ENCODE measurements around the gene MROH7.

The MROH7 gene

DNA sequence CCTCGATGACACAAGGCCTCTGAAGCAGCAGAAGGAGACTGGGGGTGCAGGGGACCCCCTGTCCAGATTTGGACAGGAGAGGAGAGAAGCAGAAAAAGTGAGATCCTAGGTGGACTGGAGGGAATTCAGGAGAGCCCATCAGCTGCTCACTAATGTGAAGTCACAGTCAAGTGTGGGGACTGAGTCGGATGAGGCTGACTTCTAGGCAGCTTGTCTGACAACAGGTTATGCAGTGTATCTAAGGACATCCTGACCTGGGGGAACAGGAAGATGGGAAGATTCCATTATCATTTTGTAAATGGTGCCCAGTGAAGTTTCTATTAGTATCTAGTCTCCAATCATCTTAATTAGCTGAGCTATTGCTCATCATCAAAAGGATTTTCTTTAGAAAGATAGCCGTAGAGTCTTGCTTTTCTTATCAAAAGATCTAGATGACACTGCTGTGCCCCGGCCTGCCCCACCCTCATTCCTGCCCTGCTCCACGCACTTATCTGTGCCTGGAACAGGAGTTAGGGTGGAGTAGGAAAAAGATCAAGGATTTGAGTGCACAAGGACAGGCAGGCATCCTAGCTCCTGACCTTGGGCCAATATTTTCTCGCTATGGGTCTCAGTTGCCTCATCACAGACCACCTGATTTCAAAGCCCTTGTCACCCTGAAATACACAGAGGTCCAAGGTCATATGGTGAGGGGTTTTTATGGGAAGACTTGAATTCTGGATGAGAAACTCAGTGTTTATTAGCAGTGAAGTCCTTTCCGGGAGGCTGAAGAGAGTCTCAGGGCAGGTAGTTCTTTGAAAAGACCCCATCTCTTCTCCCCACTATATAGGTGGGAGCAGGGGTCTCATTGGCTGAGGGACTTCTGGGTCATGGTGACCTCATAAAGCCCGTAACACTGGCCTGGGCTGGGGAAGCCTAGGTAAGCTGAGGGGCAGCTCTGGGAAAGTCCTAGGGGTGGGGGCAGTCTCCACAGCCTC, at the start of gene MROH7:
Gene MROH7 (plus strand): TSS at position 924 of the 974 bp plus-strand sequence. CDS start 11,141 bp downstream, outside the sequence.
- no peak for DNase-seq

DNA sequence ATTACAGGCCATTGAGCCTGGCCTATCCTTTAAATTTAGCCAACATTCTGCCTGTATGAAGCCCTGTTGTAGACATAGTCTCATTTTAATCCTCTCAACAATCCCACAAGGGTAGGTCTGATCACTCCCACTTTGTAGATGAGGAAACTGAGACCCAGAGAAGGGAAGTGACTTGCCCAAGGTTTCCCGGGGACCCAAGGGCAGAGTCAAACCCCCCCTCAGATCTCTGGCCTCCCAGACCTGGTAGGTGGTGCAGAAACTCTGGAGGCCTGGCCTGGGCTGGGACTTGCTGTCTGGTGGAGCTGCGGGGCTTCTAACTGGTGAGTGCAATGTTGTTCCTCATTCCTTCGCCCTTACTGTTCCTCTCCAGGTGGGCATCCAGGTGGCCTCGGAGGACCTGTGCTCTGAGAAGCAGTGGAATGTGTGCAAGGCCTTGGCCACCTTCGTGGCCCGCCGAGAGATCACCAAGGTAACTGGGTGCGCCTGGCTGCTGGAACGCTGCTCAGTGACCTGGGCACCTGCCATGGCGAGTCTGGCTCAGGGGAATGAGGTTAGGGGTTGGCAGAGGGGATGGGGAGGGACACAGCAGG, 47.9 kb upstream of the MROH7 start:
- DNase-seq = no peak

DNA sequence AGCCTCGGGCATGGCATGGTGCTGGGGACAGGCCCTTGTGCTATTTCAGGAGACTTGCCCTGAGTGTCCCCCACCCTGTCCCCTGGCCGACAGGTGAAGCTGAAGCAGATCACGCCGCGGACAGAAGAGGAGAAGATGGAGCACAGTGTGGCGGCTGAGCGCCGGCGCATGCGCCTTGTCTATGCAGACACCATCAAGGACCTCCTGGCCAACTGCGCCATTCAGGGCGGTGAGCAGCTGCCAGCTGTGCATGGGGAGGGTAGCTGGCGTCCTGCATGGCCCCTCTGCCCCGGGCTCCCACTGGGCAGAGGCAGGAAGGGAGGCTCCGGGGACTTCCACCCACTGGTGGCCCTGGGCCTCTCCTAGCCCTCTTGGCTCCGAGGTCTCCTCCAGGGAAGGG, 47.1 kb upstream of the MROH7 start:
- no peak for DNase-seq

DNA sequence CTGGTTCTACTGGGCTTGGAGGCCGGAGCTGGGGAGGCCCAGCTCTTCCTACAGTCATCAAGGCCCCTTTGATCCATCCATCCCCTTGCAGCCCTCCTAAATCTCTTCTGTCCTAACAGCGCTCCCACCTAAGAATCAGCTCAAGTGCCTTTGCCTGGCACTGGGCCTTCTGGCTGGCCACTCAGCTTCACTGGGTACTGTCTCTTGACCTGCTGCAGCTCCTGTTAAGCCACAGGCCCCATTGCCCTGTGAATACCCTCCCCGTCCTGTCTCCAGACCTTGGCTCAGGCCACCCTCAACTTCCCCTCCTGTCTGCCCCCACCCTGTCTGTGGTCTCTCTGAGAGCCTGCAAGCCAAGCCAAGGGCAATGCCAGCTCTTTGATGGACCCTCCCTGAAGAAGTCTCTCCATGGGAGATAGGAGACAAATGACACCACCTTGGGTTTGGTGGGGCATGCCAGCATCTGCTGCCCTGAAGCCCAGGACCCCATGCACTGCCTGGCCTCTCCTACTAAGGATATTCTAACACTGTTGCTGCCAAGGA, 45.6 kb upstream of the MROH7 start:
- DNase-seq = no peak

DNA sequence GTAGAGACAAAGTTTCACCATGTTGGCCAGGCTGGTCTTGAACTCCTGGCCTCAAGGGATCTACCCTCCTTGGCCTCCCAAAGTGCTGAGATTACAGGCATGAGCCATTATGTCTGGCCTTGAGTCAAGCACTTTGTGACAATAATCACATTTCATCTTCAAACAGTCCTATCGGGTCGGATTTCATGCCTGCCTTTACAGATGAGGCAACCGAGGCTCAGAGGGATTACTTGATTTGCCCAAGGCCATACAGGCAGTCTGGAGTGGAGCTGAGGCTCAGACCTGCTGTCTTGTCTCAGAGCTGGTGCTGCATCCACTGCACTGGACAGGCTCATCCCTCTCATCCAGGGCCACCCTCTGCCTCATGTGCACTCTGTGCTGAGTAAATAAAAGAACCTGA, 44.8 kb upstream of the MROH7 start:
- DNase-seq = no peak

DNA sequence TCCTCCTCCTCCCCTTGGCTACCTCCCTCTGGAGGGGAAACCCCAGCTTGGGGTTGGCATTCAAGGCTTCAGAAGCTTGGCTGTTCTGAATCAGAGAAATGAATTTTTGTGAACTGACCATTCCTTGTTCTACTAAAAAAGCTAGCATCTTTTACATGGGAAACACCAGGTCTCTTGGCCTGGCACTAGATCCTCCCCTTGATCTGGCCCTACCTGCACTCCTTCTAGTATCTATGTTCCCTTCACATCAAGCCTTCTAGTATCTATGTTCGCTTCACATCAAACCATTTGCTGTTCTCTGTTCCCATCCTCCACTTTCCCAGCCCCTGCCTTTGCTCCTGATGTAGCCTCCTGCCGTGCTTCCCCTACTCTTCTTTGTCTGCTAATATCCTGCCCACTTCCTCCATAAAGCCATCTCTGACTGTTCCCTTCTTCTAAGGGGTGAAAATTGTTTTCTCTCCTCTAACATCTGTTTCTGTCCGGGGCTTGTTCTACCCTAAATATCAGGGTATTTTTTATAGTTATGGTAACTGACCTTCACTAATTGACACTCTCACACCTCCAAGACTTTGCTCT, 44.0 kb upstream of the MROH7 start:
- DNase-seq = no peak

DNA sequence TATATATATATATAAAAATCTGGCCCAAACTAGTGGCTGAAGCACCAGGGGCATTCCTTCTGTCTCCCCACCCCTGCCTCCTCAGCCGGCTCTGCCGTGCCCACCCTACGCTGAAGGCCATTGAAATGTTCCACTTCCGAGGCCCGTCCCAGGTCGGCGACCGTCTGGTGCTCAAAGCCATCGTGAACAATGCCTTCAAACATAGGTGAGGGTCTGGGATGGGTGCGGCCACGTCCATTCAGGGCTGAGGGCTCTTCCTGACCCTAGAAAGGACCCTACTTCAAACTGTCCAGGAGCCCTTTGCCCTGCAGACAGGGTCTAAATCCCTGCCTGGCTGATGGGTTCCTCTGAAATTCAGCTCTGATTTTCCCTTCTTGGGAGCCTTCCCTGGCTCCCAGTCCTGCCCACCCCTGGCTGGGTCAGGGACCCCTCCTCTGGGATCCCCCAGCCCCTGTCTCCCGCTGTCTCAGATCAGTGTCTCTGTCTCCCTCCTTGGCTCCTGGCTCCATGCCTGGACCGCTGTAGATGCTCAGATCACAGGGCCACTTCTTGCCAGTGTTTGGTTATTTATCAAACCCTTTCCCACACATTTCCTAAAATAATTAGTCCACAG, 42.3 kb upstream of the MROH7 start:
- DNase-seq = no peak

DNA sequence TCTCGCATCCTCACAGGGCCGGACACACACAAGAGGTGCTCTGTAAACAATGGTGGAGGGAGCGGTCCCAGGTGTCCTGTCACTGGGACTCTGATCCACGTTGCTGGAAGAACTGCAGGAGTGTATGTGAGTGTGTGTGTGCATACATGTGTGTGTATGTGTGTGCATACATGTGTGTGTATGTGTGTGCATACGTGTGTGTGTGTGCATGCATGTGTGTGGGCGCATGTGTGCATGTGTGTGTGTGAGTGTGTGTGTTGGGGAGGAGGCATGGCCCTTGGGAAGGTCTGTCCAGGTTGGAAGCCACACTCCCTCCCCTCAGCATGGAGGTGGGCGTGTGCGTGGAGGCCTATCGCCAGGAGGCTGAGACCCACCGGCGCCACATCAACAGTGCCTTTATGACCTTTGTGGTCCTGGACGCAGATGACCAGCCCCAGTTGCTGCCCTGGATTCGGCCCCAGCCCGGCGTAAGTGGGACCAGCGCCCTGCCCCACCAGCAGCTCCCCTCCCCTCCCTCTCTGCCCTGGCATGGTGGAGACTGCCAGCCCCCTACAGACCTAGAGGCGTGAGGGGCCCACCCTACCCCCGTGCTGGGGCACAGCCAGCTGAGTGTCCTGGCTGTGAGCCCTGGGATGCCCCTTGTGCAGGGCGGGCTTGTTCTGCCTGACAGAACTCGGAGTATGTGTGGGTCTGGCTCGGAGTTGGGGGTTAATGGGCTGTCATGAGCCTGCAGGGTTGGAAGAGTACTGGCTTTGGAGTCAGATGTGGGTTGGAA, 40.5 kb upstream of the MROH7 start:
- DNase-seq = no peak

DNA sequence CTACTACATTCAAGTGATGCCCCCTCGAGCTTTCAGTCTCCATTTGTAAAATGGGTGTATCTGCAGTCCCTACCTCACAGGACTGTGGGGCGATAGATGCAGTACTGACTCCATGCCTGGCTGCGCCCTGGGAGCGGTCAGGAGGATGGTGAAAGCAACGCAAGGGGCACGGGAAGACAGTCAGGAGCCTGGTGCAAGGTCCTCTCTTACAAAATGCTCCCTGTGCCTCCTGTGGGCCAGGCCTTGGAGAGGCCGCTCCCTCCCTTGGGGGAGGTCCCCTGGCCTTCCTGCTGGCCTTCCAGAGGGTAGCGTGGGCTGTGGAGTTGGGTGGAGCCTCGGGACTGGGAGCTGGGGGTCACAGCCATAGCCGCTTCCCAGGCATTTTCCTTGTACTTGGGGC, 39.9 kb upstream of the MROH7 start:
- no peak for DNase-seq

DNA sequence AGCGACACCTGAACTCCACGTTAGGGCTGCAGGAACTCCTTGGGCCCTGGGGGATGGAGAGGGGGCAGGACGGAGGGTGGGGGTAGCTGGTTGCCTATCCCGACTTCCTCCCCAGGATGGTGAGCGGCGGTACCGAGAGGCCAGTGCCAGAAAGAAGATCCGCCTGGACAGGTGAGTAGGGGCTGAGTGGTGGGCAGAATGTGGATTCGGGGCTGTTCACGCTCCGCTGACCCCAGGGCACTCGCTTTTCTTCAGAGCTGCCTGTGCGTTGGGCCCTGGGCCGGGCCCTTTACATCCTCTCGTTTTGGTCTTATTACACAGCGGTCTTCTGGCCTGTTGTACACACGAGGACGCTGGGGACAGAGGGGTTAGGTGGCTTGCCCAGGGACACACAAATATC, 39.0 kb upstream of the MROH7 start:
- DNase-seq = no peak

DNA sequence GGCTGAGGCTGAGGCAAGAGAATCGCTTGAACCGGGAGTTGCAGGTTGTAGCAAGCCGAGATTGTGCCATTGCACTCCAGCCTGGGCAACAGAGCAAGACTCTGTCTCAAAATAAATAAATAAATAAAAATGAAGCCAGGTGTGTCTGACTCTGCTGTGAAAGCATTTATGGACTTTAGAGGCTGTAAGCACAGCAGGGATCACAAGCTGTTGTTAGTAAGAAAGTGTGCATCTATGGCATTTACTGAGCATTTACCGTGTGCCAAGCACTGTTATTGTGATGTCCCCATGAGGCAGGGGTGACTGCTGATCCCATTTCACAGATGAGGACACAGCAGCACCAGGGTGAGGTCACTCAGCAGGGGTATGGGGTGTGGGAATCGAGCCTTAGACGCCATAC, 38.3 kb upstream of the MROH7 start:
- DNase-seq = no peak

DNA sequence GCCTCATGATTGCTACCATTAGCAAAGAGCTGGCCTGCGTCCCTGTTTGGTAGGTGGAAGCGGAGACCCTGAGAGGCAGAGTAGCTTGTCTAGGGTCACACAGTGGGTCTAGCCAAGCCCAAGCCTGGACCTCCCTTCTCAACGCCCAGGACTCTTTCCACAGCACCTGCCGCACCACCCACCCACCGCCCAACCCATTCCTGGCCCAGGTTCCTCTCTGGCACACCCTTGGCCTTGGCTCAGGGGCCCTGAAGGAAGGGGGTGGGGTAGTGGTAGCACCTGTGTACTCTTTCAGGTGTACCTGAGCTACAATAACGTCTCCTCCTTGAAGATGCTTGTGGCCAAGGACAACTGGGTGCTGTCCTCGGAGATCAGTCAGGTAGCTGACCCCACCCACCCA, 37.5 kb upstream of the MROH7 start:
- no peak for DNase-seq

DNA sequence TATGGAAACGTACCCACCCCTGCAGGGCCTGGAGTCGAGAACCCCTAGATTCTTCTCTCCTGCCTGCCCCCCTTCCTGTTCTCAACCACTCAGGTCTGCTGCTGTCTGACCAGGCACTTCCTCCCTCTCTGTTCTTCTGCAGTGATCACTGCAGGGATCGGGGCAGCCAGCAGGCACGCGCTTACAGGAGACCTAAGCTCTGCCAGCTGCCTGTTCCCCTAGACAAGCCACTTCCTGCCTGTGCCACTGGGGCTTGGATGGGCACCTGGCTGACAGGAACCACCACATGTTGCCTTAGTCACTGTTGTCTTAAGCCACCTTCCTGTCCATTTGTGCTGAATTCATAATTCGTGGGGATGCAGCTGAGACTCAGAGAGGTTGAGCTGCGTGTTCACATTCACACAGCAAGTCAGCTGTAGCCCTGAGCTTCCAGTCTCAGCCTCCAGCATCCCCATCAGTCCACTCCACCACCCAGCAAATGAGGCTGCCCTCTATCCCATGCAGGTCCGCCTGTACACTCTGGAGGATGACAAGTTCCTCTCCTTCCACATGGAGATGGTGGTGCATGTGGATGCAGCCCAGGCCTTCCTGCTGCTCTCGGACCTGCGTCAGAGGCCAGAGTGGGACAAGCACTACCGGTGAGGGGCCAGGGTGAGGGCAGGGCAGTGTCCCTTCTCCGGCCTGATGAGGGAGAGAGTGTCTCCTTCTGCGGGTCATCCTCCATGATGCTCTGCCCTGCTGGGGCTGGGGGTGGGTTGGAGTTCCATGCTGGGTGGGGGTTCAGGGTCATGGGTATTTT, 36.8 kb upstream of the MROH7 start:
- DNase-seq = peak; percentile 44

DNA sequence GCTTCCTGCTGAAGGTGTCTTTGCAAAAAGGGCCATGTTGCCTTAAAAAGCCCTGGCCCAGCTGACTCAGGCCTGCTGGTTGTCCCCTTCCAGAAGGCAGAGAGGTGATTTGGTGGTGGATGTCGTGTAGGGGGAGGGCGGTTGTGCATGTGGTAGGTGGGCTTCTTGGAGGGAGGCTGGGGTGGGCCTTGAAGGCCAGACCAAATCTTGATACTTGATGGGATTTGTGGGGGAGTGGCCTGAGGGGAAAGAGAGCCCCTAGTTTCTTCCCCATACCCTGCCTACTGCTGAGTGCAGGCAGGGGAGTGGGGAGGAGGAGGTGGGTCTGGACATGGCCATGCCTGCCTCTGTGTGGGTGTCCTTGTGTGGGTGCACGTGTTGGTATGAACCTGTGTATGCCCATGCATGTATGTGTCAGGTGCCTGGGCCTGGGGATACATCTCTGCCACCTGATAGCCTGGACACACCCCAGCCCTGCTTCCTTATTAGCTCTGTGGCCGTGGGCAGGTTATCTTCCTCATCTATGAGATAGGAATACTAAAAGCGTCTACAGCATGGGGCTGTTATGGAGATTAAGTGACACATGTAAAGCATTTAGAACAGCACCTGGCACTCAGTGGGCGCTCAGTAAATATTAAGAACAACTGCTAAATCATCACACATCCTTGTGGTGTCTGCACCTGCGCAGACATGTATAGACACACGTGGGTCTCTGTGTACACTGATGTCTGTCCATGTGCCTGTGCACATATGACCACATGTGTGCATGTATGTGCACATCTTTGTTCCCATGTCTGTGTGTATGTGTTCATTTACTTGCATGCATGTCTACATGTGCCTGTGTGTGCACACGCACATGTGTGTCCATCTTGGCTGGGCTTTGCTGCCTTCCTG, 35.2 kb upstream of the MROH7 start:
- DNase-seq = no peak

DNA sequence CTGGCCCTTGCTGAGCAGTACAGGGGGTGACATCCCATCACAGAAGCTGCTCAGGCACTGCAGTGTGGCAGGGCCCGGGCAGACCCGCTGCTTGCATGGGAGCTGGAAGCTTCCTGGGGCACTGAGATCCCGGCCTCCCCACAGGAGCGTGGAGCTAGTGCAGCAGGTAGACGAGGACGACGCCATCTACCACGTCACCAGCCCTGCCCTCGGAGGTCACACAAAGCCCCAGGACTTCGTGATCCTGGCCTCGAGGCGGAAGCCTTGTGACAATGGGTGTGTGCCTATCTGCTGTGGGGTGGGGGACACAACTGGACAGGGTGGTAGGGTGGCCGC, 34.6 kb upstream of the MROH7 start:
- no peak for DNase-seq

DNA sequence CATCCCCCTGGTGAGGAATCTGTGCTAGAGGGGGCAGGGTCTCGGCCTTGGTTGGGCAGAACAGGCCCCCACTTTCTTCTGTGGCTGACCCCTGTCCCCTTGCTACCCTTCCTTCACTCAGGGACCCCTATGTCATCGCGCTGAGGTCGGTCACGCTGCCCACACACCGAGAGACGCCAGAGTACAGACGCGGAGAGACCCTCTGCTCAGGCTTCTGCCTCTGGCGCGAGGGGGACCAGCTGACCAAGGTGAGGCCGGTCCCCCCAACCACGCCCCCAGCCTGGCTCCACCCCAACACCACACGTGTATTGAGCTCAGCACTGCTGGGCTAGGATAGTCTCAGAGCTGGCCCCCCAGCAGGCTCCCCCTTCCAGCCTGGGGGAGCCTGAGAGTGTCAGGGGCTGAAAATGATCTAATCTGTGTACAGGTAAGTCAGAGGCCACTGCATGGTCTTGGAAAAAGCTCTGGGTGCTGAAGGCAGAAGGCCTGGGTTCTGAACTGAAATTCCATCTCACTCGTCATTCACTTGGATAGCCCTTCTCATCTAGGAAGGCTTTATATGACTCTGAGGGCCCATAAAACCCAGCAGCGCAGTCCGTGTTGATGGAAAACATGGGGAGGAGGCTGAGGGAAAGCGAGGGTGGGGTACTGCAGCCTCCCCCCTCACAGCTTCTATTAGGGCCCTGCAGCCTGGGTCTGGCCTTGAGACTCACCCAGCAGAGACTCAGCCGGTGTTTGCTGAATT, 33.6 kb upstream of the MROH7 start:
- DNase-seq = no peak

DNA sequence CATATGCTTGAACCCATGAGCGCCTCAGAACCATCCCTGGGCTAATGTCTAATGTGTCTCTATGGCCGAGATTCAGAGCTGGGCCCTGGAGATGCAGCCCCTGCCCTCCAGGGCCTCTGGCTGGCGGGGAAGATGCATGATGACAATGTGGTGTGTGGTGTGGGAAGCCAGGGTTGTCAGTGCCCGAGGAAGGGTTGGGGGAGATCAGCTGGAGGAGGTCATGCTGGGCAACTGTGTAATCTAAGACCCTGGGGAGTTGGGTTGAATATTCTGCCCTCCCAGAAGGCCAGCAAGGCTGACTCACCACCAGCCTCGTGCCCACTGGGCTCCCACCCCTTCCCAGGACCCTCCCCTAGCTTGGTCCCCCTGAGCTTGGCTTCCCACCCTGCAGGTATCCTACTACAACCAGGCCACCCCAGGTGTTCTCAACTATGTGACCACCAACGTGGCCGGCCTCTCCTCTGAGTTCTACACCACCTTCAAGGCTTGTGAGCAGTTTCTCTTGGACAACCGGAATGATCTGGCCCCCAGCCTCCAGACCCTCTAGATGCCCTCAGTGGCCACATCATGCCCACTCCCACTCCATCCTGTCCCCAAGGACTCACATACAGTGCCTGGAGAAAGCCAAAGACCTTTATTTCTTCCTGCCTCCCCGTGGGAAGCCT, 32.9 kb upstream of the MROH7 start:
- no peak for DNase-seq

DNA sequence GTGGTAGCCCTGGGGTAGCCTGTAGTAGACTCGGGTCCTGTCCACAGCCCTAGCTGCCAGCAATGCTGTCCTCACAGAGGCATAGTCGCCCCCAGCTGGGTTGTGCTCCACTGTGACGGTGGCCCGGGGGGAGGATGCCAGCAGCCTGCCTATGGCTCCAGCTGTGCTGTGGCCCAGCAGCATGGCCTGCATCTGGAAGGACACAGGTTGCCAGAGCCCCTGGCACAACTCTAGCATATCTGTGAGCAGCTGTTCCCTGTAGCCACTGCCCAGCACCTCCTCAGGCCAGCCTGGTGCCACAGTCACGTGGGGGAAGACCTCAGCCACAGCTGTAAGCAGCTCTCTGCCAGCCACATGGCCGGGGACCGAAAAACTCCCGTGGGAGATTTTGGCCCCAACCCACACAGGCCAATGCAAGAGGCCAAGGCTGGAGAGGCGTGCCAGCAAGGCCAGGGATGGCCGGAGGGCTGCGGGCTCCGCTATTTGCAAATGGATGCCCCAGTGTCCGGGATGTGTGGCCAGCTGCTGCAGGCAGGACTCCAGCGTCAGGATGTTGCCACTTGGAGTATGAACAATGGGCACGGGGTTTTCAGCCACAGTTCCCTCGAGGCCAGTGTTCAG, 32.2 kb upstream of the MROH7 start:
- no peak for DNase-seq

DNA sequence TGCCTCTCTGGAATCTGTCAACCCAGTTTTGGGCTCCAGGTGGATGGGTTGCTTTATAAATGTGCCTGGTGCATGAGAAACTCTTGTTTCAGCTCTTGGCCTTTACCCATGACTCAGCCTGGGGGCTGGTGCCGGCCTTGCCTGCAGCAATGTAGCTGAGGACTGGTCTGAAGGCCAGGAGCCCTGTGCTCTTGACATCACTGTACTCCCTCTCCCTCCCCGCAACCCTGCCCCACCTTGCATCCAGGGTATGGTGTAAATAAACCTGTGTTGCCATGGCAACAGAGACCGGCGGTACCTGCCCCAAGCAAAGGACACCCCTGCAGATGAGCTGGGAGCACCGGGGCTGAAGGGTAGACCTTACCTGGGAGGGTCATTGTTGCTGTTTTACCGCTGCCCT, 31.5 kb upstream of the MROH7 start:
- DNase-seq = no peak
